Sciatic nerve (tissue), 2 donors: Measurements from ENCODE around the gene ANKS6. TPM values are rescaled to one million over a fixed set of nuclear protein-coding genes. Genes with fewer than 3 reads are reported as not detected.

ENCODE experiments used
- ATAC-seq: fragments of 200-7000 bp; cut with Tn5 transposase; one replicate; pipeline ENCODE4 v1.9.1; 2020; ENCODE audit warnings: mild to moderate bottlenecking, moderate library complexity
- DNase-seq: peaks from one replicate; pipeline ENCODE4 v3.0.0-alpha.2; 2020; ENCODE audit warnings: low spot score
- intact Hi-C: fragments of 100-400 bp; cut with DNase I; formaldehyde crosslinking; loops from one replicate; pipeline ENCODE4 v1.14.2; 2022
- total RNA-seq: library from RNA; stranded (reverse); fragmentation: NEBNext Ultra II Directional; extraction: Animal tissue kit (Norgen Biotek cat#: 25700); gene quantifications from one replicate; pipeline ENCODE4 v1.2.1, GENCODE V29; 2021
- donor health status: DM: no; HTN: no; CAD: no.
- donor health status: DM: no; HTN: no; CAD: no.

The ANKS6 gene
- total RNA-seq, 1 donor from 2014 or later, result 16.5 TPM

GRCh38 chr9:98778251-98778650, 18.1 kb downstream of the ANKS6 start:
- ATAC-seq (no peak), DNase-seq (no peak)
- intact Hi-C loops, result loop anchor here (10.0 kb wide), 1 partner anchor 463 kb away; no protein-coding TSS in a partner anchor

- DNase-seq (no peak), ATAC-seq (no peak)
- intact Hi-C loops, result loop anchor here (10.0 kb wide), 1 partner anchor 463 kb away; no protein-coding TSS in a partner anchor
Measured at GRCh38 chr9:98777618-98778017, 18.7 kb downstream of the ANKS6 start.

DNA sequence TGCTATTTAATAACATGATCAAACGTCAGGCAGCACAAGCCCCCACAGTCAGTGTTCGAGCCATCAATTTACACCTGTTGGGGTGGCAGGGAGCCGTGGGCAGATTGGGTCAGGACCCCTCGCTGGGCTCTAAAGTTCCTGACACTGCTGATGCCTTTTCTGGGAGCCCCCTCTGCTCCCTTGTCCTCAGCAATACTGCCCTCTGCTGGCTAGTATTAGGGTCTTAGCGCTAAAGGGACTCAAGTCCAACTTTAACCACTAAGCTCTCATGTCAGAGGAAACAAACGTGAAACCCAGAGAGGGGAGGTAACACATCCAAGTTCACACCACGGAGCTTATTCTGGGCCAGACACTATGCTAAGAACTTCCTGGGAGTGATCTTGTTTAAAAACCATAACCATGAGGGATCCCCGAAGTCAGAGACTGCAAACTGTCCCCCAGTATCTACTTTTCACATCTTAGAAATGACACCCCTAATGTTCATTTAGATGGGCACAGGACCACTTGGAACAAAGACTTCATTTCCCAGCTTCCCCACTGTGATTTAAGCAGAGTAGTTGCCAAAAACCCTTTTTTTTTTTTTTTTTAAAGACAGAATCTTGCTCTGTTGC, 20.4 kb downstream of the ANKS6 start:
- intact Hi-C loops, result loop anchor here (10.0 kb wide), 1 partner anchor 461 kb away; no protein-coding TSS in a partner anchor
- ATAC-seq, result no peak
- DNase-seq, result no peak

GRCh38 chr9:98774746-98775145, 21.6 kb downstream of the ANKS6 start:
- intact Hi-C loops, result loop anchor here (10.0 kb wide), 1 partner anchor 460 kb away; no protein-coding TSS in a partner anchor
- ATAC-seq (no peak), DNase-seq (no peak)

DNA sequence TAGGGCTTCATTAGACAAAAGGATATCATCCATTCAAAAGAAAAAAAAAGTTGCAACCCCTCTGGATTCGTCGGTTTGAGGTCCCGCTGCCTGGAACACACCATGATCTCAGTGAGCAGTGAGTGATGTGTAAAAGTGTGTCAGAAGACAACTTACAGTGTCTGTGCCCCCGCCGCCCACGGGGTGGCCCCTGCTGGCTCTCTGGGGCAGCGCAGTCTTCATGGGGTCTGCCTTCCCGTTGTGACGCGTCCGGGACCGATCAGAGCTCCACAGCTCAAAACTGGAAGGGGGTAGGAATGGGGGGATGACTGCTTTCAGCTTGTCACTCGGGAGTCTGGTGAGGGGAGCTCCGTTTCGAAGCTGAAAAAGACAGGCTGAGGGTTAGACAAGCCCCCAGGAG, 22.6 kb downstream of the ANKS6 start:
- DNase-seq (no peak), ATAC-seq (no peak)
- intact Hi-C loops, result loop anchor here (10.0 kb wide), 1 partner anchor 459 kb away; no protein-coding TSS in a partner anchor

DNA sequence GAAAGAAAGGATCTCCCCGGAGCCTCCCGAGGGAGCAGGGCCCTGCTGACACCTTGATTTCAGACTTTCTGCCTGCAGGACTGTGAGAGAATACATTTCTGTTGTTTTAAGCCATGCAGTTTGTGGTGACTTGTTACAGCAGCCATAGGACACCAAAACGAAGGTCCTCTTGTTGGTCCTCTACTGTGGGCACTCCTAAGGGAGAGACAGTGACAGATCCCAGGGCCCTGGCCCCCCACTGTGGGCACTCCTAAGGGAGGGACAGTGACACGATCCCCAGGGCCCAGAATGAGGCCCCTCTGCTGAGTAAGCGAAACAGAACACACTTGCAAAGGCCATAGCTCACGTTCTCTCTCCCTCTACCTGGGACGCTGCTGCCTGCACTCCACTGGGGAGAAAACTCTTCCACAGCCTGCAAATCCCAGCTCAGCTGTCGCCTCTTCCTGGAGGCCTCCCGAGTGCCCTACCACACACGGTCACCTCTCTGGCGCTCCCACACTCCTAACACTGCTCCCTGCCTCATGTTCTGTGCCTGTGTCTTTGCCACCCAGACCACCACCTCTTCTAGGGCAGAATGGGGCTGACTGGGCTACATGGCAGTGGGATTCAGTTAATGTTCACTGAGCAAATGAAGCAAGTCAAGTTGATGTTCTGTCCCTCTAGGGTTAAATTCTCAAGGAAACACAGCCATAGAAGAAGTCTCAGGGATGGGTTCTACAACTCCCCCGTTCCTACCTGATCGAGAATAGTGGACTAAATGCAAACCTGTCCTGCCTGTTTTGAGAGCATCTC, 23.8 kb downstream of the ANKS6 start:
- intact Hi-C loops, result loop anchor here (10.0 kb wide), 1 partner anchor 458 kb away; no protein-coding TSS in a partner anchor
- DNase-seq (no peak), ATAC-seq (no peak)

GRCh38 chr9:98771209-98771874, 25.0 kb downstream of the ANKS6 start:
- no peak for DNase-seq
- ATAC-seq, result no peak
- intact Hi-C loops, result loop anchor here (10.0 kb wide), 1 partner anchor 457 kb away; no protein-coding TSS in a partner anchor

DNA sequence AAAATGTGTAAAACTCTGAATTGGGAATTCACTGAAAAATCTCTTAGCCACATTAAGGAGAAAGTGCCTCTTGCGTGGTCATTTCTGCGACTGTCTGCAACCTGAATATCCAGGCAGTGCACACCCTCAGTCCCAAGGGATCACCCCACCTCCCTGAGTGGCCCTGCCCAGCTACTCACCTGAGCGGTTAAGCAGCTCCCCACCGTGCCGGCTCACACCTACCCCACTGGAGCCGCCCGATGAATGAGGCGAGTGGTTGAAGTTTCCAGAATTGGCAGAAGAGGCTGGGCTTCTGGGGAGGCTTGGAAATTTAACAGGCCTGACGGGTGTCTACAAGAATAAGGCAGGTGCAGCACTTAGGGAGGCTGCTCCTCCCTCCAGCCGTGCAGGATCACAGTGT, 25.6 kb downstream of the ANKS6 start:
- intact Hi-C loops, result loop anchor here (10.0 kb wide), 1 partner anchor 456 kb away; no protein-coding TSS in a partner anchor
- DNase-seq, result no peak
- ATAC-seq, result no peak

DNA sequence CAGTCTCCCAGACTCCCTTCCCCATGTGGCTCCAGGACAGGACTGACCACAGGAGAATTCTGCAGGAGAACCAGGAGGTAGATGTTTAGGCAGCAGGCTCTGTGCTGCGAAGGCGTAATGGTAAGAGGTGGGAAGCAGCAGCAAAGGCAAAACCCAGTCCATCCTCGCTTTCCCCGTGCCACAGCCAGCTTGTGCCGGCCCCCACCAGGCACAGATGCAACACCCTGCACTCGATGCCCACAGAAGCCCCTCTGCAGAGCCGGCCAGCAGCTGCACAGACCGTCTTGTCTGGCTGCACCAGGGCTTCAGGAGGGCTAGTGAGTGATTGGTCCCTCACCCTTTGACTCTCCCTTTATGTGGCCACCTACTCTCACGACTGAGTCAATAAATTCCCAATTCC, 28.0 kb downstream of the ANKS6 start:
- intact Hi-C loops, result no loop called here
- ATAC-seq, result no peak
- DNase-seq, result no peak

GRCh38 chr9:98767915-98768314, 28.4 kb downstream of the ANKS6 start:
- DNase-seq (no peak), ATAC-seq (no peak)
- intact Hi-C loops, result no loop called here

DNA sequence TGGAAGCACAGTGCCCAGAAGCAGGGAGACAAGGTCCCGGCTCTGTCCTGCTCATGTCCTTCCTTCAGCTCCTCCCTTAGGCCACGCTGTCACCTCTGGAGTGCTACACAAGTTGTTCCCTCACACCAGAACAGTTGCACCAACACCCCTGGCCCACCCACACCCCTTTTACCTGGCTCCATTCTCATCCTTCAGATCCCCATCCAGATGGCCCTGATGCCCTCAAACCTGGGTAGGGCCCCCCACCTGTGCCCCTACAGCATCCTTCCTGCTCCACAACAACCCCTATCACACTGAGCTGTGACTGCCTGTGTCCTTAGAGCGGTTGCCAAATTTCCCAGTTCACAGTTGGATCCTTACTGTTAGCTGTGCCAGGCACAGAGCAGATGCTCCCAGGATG, 29.2 kb downstream of the ANKS6 start:
- intact Hi-C loops, result no loop called here
- ATAC-seq (no peak), DNase-seq (no peak)

- ATAC-seq, result no peak
- intact Hi-C loops, result no loop called here
- no peak for DNase-seq
Measured at GRCh38 chr9:98766586-98766985, 29.8 kb downstream of the ANKS6 start.

DNA sequence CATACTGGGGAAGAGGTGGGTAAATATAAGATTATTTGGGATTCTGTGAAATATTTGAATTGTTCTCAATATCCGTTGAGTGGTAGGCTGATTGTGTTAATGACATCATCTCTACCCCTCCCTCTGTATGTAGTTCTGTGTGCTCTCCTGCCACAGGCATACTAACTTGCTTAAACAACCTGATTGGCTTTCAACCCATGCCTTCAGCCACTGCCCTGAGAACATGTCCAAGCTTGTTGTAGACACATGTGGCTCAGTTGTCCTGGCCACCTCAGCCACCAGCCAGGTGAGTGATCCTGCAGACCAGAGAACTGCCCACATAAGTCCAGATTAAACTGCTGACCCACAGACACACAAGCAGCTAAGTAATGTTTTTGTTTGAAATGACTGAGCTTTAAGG, 31.1 kb downstream of the ANKS6 start:
- intact Hi-C loops, result no loop called here
- DNase-seq, result no peak
- no peak for ATAC-seq

GRCh38 chr9:98763986-98764745, 32.2 kb downstream of the ANKS6 start:
- no peak for ATAC-seq
- intact Hi-C loops, result no loop called here
- DNase-seq, result no peak

DNA sequence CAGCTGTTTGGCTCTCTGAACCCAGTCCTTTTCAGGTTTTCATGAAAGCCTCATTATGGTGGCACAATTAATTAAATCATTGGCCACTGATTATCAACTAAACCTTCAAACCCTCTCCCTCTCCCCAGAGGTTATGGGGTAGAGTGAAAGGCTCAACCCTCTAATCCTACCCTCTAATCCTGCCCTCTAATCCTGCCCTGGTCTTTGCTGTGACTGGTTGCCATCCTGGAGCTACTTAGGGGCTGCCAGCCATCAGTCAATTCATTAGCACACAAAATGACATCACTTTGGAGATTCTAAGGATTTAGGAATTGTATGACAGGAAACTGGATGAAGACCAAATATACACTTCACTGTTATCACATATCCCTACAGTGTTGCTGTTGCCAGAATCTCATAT, 36.1 kb downstream of the ANKS6 start:
- intact Hi-C loops, result no loop called here
- DNase-seq (no peak), ATAC-seq (no peak)

DNA sequence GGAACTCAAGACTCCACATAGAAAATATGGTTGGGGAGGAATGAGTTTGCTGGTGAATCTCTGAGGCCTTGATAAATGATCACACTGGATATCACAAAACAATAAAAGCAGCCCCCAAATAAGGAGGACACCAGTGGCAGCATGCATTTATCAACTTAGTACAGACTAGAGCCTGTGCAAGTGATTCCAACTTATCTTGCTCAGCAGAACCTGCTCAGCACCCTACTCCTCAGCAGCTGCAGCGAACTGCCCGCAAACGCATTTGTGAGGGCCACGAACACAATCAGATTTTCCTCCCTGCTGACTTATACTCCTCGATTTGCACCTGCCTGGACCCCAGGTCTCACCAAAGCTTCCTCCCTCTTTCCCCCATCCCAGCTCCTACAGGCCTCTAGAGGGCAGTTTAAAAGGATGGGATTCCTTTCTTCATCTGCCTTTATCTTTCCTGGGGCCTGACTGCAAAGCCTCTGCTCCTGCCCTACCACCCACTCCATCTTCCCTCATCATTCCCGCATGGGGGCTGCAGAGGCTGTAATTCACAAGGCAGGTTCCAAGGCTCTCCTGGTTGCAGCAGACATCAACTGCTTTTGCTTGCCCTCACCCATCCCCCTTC, 41.2 kb downstream of the ANKS6 start:
- DNase-seq (no peak), ATAC-seq (no peak)
- intact Hi-C loops, result no loop called here

- intact Hi-C loops, result no loop called here
- no peak for ATAC-seq
- DNase-seq, result no peak
Measured at GRCh38 chr9:98751210-98751609, 45.1 kb downstream of the ANKS6 start.

- intact Hi-C loops, result no loop called here
- no peak for DNase-seq
- no peak for ATAC-seq
Measured at GRCh38 chr9:98750364-98751060, 45.8 kb downstream of the ANKS6 start.
